GM18858 (cell line): ENCODE data around the gene NFIB.
A peak's percentile ranks its signal among the peaks of the same experiment; 100 is the strongest.

ENCODE experiments used
- ATAC-seq: cut with Tn5 transposase; IDR thresholded peaks from one replicate; pipeline ENCODE4 v1.9.1; 2021; ENCODE audit not compliant: unreplicated experiment

Gene NFIB

GRCh38 chr9:14345354-14346230 lies 31.7 kb upstream of the NFIB start:
- no peak for ATAC-seq

GRCh38 chr9:14344941-14345353 lies 31.0 kb upstream of the NFIB start:
- no peak for ATAC-seq

- ATAC-seq: no peak
These were observed 30.1 kb upstream of the NFIB start for GRCh38 chr9:14344053-14344524.

- no peak for ATAC-seq
These were observed 29.5 kb upstream of the NFIB start for GRCh38 chr9:14343261-14344031.

- ATAC-seq: no peak
These were observed 28.8 kb upstream of the NFIB start for GRCh38 chr9:14342736-14343135.

- no peak for ATAC-seq
These were observed 27.6 kb upstream of the NFIB start for GRCh38 chr9:14341437-14342122.

GRCh38 chr9:14340994-14341393 lies 27.1 kb upstream of the NFIB start:
- ATAC-seq: no peak

- ATAC-seq: no peak
These were observed 26.4 kb upstream of the NFIB start for GRCh38 chr9:14340219-14340873.

GRCh38 chr9:14339746-14340145 lies 25.8 kb upstream of the NFIB start:
- ATAC-seq: no peak

GRCh38 chr9:14337615-14338014 lies 23.7 kb upstream of the NFIB start:
- no peak for ATAC-seq

GRCh38 chr9:14336244-14336643 lies 22.3 kb upstream of the NFIB start:
- ATAC-seq: no peak

- ATAC-seq: no peak
These were observed 17.2 kb upstream of the NFIB start for GRCh38 chr9:14331120-14331519.

- no peak for ATAC-seq
These were observed 13.1 kb upstream of the NFIB start for GRCh38 chr9:14327036-14327435.

- ATAC-seq: peak; percentile 31
These were observed 12.4 kb upstream of the NFIB start for GRCh38 chr9:14326264-14326826.

GRCh38 chr9:14325147-14325546 lies 11.2 kb upstream of the NFIB start:
- no peak for ATAC-seq

- ATAC-seq: no peak
These were observed 10.2 kb upstream of the NFIB start for GRCh38 chr9:14323985-14324650.

- peak; percentile 2 for ATAC-seq
These were observed 9.4 kb upstream of the NFIB start for GRCh38 chr9:14323083-14323971.

- ATAC-seq: peak; percentile 86
These were observed 8.5 kb upstream of the NFIB start for GRCh38 chr9:14322211-14323082.
